Tibial nerve (tissue), 4 donors: Measurements from ENCODE around the gene FBN2. TPM values are rescaled to one million over a fixed set of nuclear protein-coding genes. Genes with fewer than 3 reads are reported as not detected.

ENCODE experiments used
- DNase-seq, 2 donors: peaks; one replicate each; pipeline ENCODE4 v3.0.0-alpha.2; 2019; ENCODE audit warnings: low spot score in 2 of 2
- H3K27ac ChIP-seq, 4 donors: fragments of 200-600 bp; sonication (generic) in 3 of 4; one replicate each; pipeline ENCODE4 v1.5.1; 2017 to 2019; ENCODE audit warnings: mild to moderate bottlenecking in 1 of 4
- H3K27me3 ChIP-seq, 2 donors: fragments of 200-600 bp; sonication (generic) in 1 of 2; one replicate each; pipeline versions ENCODE4 v1.5.1 to v1.6.0; 2017 to 2019
- H3K36me3 ChIP-seq, 3 donors: fragments of 200-600 bp; sonication (generic); one replicate each; pipeline ENCODE4 v1.5.1; 2018 to 2019
- H3K4me1 ChIP-seq, 4 donors: fragments of 200-600 bp; sonication (generic) in 3 of 4; one replicate each; pipeline ENCODE4 v1.5.1; 2017 to 2019
- H3K4me3 ChIP-seq, 4 donors: fragments of 200-600 bp; sonication (generic) in 3 of 4; one replicate each; pipeline ENCODE4 v1.5.1; 2017 to 2019; ENCODE audit warnings: mild to moderate bottlenecking in 1 of 4, moderate library complexity in 1 of 4
- H3K9me3 ChIP-seq, 4 donors: fragments of 200-600 bp; sonication (generic) in 3 of 4; one replicate each; pipeline ENCODE4 v1.5.1; 2017 to 2019
- EP300 ChIP-seq, 2 donors: sonication (generic); formaldehyde crosslinking; IDR thresholded peaks; one replicate each; pipeline ENCODE4 v1.6.1; 2017; ENCODE audit warnings: antibody characterized with exemption in 2 of 2, mild to moderate bottlenecking in 1 of 2
- POLR2A ChIP-seq, 2 donors: fragments of 450-650 bp; IDR thresholded peaks; one replicate each; pipeline ENCODE4 v1.6.1; 2017; ENCODE audit warnings: antibody characterized with exemption in 2 of 2, mild to moderate bottlenecking in 2 of 2, moderate library complexity in 2 of 2
- WGBS, 2 donors: methylation state at CpG; one replicate each; pipeline ENCODE4 v1.1.5; 2018; 5-methylcytosine and 5-hydroxymethylcytosine counted together
- total RNA-seq, 4 donors: library from RNA; depleted of rRNA; stranded (reverse); fragments of >200 nt; gene quantifications; one replicate each; pipeline ENCODE4 v1.1.0, GENCODE V29; 2016
- TF ChIP-seq, protein P1 (sequence below), 5 experiments: fragments of 200-600 bp in 3 of 5; fragments of 450-650 bp in 2 of 5; sonication (generic) in 3 of 5; IDR thresholded peaks; one replicate each; pipeline ENCODE4 v1.5.1; 2016 to 2019; ENCODE audit warnings: antibody characterized with exemption in 5 of 5, mild to moderate bottlenecking in 3 of 5, moderate library complexity in 2 of 5

The FBN2 gene
- 1 to 10 TPM; 1.2 to 6.3 (median 3.6) TPM for total RNA-seq

DNA sequence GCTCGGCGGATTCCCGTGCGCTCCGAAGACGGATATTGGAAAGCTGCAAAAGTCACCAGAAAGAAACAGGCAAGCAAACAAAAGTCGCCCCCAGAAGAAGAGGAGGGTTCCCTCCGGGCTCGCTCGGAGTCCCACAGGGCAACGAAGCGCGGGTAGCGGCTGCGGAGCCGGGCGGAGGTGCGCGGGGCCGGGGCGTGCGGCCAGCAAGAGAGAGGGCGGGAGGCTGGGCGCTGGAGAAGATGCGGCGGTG, at the start of gene FBN2:
Gene FBN2 (minus strand): TSS at position 246 of the 250 bp plus-strand sequence. CDS start 642 bp downstream, outside the sequence.
- Histone ChIP-seq H3K4me3 (peak within 1 kb of the TSS; percentile 31 to 64 (median 38)), H3K27ac (peak within 1 kb of the TSS in 1 of 4 donors; percentile 76), H3K9me3 (no peaks in the 10 kb centered on the region), H3K36me3 (no peaks in the 10 kb centered on the region), H3K4me1 (peaks cover 0 to 32% (median 10%) of the 10 kb centered on the region in 4 donors), H3K27me3 (peaks cover 0 to 36% of the 10 kb centered on the region in 2 donors)
- 1 to 3% methylated on average over 25 to 26 of the region's 26 CpGs for WGBS, 2 donors
- TF ChIP-seq EP300 (IDR thresholded peaks at IDR 0.05), result no peak
- TF ChIP-seq, protein P1, sequence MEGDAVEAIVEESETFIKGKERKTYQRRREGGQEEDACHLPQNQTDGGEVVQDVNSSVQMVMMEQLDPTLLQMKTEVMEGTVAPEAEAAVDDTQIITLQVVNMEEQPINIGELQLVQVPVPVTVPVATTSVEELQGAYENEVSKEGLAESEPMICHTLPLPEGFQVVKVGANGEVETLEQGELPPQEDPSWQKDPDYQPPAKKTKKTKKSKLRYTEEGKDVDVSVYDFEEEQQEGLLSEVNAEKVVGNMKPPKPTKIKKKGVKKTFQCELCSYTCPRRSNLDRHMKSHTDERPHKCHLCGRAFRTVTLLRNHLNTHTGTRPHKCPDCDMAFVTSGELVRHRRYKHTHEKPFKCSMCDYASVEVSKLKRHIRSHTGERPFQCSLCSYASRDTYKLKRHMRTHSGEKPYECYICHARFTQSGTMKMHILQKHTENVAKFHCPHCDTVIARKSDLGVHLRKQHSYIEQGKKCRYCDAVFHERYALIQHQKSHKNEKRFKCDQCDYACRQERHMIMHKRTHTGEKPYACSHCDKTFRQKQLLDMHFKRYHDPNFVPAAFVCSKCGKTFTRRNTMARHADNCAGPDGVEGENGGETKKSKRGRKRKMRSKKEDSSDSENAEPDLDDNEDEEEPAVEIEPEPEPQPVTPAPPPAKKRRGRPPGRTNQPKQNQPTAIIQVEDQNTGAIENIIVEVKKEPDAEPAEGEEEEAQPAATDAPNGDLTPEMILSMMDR (IDR thresholded peaks at IDR 0.05), result no peak
- TF ChIP-seq POLR2A (IDR thresholded peaks at IDR 0.05), result no peak
- no peak for DNase-seq

DNA sequence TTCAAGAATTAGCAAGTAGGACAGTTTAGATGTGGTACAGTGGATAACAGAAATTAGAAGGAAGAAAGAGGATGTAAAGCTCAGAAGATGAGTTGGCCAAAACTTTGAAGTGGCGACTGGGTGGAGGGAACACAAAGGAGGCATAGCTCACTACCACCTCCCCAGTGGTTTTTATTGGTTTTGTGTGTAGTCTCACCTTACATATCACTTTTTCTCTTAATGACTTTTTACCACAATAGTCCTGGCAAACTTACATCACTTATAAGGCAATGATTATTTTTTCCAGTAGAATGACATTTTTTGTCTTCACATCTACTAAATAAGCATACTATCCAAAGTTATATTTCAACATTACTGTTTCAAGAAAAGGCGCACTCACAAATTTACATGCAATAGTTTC, 49.2 kb upstream of the FBN2 start:
- WGBS, 2 donors, result 93 to 95% methylated on average over 2 of the region's 2 CpGs
- Histone ChIP-seq H3K27me3 (no peaks in the 10 kb centered on the region), H3K9me3 (no peaks in the 10 kb centered on the region), H3K36me3 (no peaks in the 10 kb centered on the region), H3K4me3 (no peak overlapping the region), H3K4me1 (no peaks in the 10 kb centered on the region), H3K27ac (no peak overlapping the region)
- TF ChIP-seq, protein P1 (IDR thresholded peaks at IDR 0.05), result no peak
- TF ChIP-seq POLR2A (IDR thresholded peaks at IDR 0.05), result no peak
- TF ChIP-seq EP300 (IDR thresholded peaks at IDR 0.05), result no peak
- DNase-seq, result no peak

DNA sequence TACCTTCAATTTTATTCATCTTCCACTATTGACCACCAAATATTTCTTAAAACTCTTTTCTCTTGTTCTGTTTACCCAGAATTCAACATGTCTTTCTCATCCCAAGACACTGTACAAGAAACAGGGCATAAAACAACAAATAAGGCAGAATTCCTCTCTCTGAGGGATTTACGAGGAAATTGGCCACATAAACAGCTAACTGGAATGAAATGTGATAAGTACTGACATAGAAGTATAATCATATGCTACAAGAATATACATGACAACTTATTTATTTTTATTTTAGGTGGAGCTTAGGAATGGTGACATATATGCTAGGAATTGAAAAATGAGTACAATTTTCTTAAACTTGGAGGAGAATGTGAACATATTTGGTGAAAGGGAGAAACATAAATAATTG, 48.8 kb upstream of the FBN2 start:
- H3K27ac ChIP-seq, result no peak overlapping the region
- H3K9me3 ChIP-seq, result no peaks in the 10 kb centered on the region
- 66 to 70% methylated on average over 1 of the region's 1 CpG for WGBS, 2 donors
- H3K36me3 ChIP-seq, result no peaks in the 10 kb centered on the region
- H3K4me1 ChIP-seq, result no peaks in the 10 kb centered on the region
- H3K4me3 ChIP-seq, result no peak overlapping the region
- no peaks in the 10 kb centered on the region for H3K27me3 ChIP-seq
- no peak for DNase-seq
- TF ChIP-seq EP300 (IDR thresholded peaks at IDR 0.05), result no peak

DNA sequence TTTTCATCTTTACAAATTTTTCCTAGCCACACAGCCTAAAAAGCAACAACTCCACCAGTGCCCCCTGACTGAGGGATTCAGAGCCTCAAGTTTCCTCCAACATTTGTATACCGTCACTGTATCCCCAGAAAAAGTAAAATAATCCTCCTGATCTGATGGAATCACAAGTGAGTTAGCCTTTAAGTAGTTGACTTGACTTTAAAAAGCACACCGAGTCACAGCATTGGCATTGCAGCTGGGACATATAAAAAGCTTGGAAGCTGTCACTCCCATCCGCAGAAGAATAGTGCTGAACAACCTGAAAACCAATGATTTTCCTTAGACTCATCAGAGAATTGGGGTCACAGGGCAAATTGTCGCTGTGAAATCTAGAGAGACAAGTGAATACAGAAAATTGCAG, 41.6 kb upstream of the FBN2 start:
- WGBS, 2 donors, result 81 to 93% methylated on average over 4 of the region's 4 CpGs
- Histone ChIP-seq H3K4me1 (no peaks in the 10 kb centered on the region), H3K36me3 (no peaks in the 10 kb centered on the region), H3K27me3 (no peaks in the 10 kb centered on the region), H3K27ac (no peak overlapping the region), H3K4me3 (no peak overlapping the region), H3K9me3 (no peaks in the 10 kb centered on the region)
- DNase-seq, result no peak
- TF ChIP-seq, protein P1 (IDR thresholded peaks at IDR 0.05), result no peak
- TF ChIP-seq POLR2A (IDR thresholded peaks at IDR 0.05) (no peak), EP300 (IDR thresholded peaks at IDR 0.05) (no peak)

DNA sequence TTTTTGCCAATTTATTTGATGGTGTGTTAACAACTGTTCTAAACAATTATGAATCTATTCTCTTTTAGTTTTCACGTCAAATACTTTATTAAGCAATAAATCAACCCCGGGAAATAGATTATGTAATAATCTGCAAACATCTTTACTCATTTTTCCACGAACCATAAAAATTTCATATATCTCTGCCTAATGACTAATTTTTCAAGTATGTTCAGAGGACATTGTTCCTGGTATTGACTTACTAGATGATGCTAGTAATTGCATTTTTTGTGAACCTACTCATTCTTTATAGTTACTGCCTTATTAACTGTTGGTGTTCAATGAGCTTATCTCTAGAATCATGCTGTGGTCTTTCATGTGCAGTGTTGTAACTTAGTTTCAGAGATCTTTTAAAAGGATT, 41.0 kb upstream of the FBN2 start:
- 55 to 67% methylated on average over 3 of the region's 3 CpGs for WGBS, 2 donors
- Histone ChIP-seq H3K27me3 (no peaks in the 10 kb centered on the region), H3K4me1 (no peaks in the 10 kb centered on the region), H3K9me3 (no peaks in the 10 kb centered on the region), H3K27ac (no peak overlapping the region), H3K4me3 (no peak overlapping the region), H3K36me3 (no peaks in the 10 kb centered on the region)
- DNase-seq, result no peak
- no peak for TF ChIP-seq EP300 (IDR thresholded peaks at IDR 0.05)
- no peak for TF ChIP-seq POLR2A (IDR thresholded peaks at IDR 0.05)
- TF ChIP-seq, protein P1 (IDR thresholded peaks at IDR 0.05), result no peak

DNA sequence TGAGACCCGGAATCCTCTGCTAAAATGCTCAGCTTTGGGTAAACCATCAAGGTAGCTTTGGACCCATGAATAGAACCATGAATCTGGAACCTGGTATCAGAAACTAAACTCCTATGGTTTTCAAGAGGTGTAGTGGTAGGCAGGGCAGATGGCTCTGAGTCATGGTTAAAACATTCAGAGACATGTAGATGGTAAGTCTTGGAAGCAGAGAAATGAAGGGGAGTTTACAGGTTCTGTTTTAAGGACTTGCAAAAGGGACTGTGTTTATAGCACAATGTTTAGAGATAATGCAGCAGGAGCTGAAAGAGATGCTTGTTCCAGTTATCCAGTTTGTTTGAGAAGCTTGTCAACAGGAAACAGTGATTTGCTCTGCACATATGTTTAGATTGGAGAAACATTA, 36.0 kb upstream of the FBN2 start:
- TF ChIP-seq EP300 (IDR thresholded peaks at IDR 0.05), result no peak
- TF ChIP-seq POLR2A (IDR thresholded peaks at IDR 0.05), result no peak
- TF ChIP-seq, protein P1 (IDR thresholded peaks at IDR 0.05), result no peak
- Histone ChIP-seq H3K4me1 (no peaks in the 10 kb centered on the region), H3K27me3 (no peaks in the 10 kb centered on the region), H3K4me3 (no peak overlapping the region), H3K36me3 (no peaks in the 10 kb centered on the region), H3K9me3 (no peaks in the 10 kb centered on the region), H3K27ac (no peak overlapping the region)
- 89 to 100% methylated on average over 1 of the region's 1 CpG for WGBS, 2 donors
- no peak for DNase-seq
